HG03280 (cell line): ENCODE data around the gene KCNH1.

Experiments
- ATAC-seq: cut with Tn5 transposase; IDR thresholded peaks from one replicate; pipeline ENCODE4 v1.9.1; 2021; ENCODE audit warnings: mild to moderate bottlenecking, moderate library complexity; ENCODE audit not compliant: unreplicated experiment

KCNH1 gene

GRCh38 chr1:210657806-210658205, 476.1 kb downstream of the KCNH1 start:
- ATAC-seq, result no peak

GRCh38 chr1:210655511-210655910, 478.4 kb downstream of the KCNH1 start:
- ATAC-seq, result no peak

- ATAC-seq, result no peak
These were observed 479.6 kb downstream of the KCNH1 start for GRCh38 chr1:210654176-210654981.

- no peak for ATAC-seq
These were observed 480.2 kb downstream of the KCNH1 start for GRCh38 chr1:210653771-210654170.

GRCh38 chr1:210652329-210652954, 481.5 kb downstream of the KCNH1 start:
- no peak for ATAC-seq

- no peak for ATAC-seq
These were observed 483.5 kb downstream of the KCNH1 start for GRCh38 chr1:210650403-210650802.

- no peak for ATAC-seq
These were observed 485.2 kb downstream of the KCNH1 start for GRCh38 chr1:210648588-210649269.

- no peak for ATAC-seq
These were observed 486.3 kb downstream of the KCNH1 start for GRCh38 chr1:210647406-210648333.

GRCh38 chr1:210646258-210646616, 487.7 kb downstream of the KCNH1 start:
- ATAC-seq, result no peak

- ATAC-seq, result no peak
These were observed 488.2 kb downstream of the KCNH1 start for GRCh38 chr1:210645582-210646257.

- no peak for ATAC-seq
These were observed 492.4 kb downstream of the KCNH1 start for GRCh38 chr1:210641582-210641981.

GRCh38 chr1:210635108-210635507, 498.8 kb downstream of the KCNH1 start:
- no peak for ATAC-seq

- ATAC-seq, result no peak
These were observed 500.3 kb downstream of the KCNH1 start for GRCh38 chr1:210633636-210634035.

GRCh38 chr1:210633140-210633539, 500.8 kb downstream of the KCNH1 start:
- ATAC-seq, result no peak

GRCh38 chr1:210631399-210631798, 502.5 kb downstream of the KCNH1 start:
- no peak for ATAC-seq

GRCh38 chr1:210629276-210629675, 504.7 kb downstream of the KCNH1 start:
- ATAC-seq, result no peak

- ATAC-seq, result no peak
These were observed 506.2 kb downstream of the KCNH1 start for GRCh38 chr1:210627755-210628154.
